A549 (cell line): ENCODE results near the gene DHX57. TPM values are rescaled to one million over a fixed set of nuclear protein-coding genes. Genes with fewer than 3 reads are reported as not detected.

Experiments
- ATAC-seq, 2 experiments: fragments of 200-7000 bp in 1 of 2; fragments of >200 bp in 1 of 2; cut with Nextera tagmentation in 1 of 2; cut with Tn5 transposase in 1 of 2; 3 replicates each; pipeline versions ENCODE4 v1.8.0 to v1.9.1; 2018 to 2020; ENCODE audit warnings: mild to moderate bottlenecking in 1 of 2, moderate library complexity in 1 of 2
- CTCF ChIA-PET: fragments of 300-600 bp; sonication (Branson Sonifier 250); formaldehyde crosslinking; extraction: SDS; loops from one replicate; lab custom pipeline; 2021; ENCODE audit warnings: antibody characterized with exemption, inconsistent platforms; lab: Yijun Ruan, JAX
- POLR2A ChIA-PET: fragments of 350-600 bp; formaldehyde crosslinking; extraction: SDS; loops from one replicate; lab custom pipeline; 2021; ENCODE audit warnings: antibody characterized with exemption, inconsistent platforms; lab: Yijun Ruan, JAX
- DNase-seq, 2 experiments: peaks; one replicate each; pipeline versions ENCODE4 v3.0.0 to v3.0.0-alpha.2; 2011 to 2016; ENCODE audit warnings: low read depth in 1 of 2, low spot score in 1 of 2
- FAIRE-seq: peaks from 2 replicates; lab custom pipeline; 2011; peaks lifted over from hg19 to GRCh38; lab: Jason Lieb, UNC
- H3K27ac ChIP-seq, 2 experiments: fragments of >200 bp; sonication (Bioruptor Twin); formaldehyde crosslinking; 3 replicates each; pipeline ENCODE4 v1.5.1; 2016 to 2017
- H3K4me1 ChIP-seq: fragments of >200 bp; sonication (Bioruptor Twin); formaldehyde crosslinking; 3 replicates; pipeline ENCODE4 v1.6.1; 2016
- H3K4me2 ChIP-seq: fragments of >200 bp; sonication (Bioruptor Twin); formaldehyde crosslinking; 3 replicates; pipeline ENCODE4 v1.6.1; 2016
- H3K4me3 ChIP-seq: fragments of >200 bp; sonication (Bioruptor Twin); formaldehyde crosslinking; 3 replicates; pipeline ENCODE4 v1.5.1; 2016
- H3K9me3 ChIP-seq: fragments of >200 bp; sonication (Bioruptor Twin); formaldehyde crosslinking; 3 replicates; pipeline ENCODE4 v1.6.1; 2016
- ATOH8 ChIP-seq: fragments of 250-450 bp; sonication (Bioruptor Pico); IDR thresholded peaks from 2 replicates; pipeline ENCODE4 v1.5.0; 2020; ENCODE audit warnings: low read depth, mild to moderate bottlenecking, moderate library complexity
- CHD2 ChIP-seq: fragments of 150-350 bp; IDR thresholded peaks from 2 replicates; pipeline ENCODE4 v1.6.1; 2014; ENCODE audit warnings: low read length; ENCODE audit not compliant: partially characterized antibody
- E2F6 ChIP-seq: IDR thresholded peaks from 2 replicates; pipeline ENCODE4 v1.6.1; 2012; ENCODE audit warnings: low read depth, borderline replicate concordance
- EP300 ChIP-seq, 2 experiments: fragments of >200 bp; sonication (Bioruptor Twin); formaldehyde crosslinking; IDR thresholded peaks; 2 replicates in 1 of 2; 3 replicates in 1 of 2; pipeline ENCODE4 v1.6.1; 2016 to 2017
- ESRRA ChIP-seq: fragments of 150-350 bp; IDR thresholded peaks from 2 replicates; pipeline ENCODE4 v1.6.1; 2014; ENCODE audit warnings: mild to moderate bottlenecking, low read length, borderline replicate concordance
- FOSB ChIP-seq: fragments of 250-450 bp; sonication (Bioruptor Pico); IDR thresholded peaks from 2 replicates; pipeline ENCODE4 v1.5.0; 2020; ENCODE audit warnings: mild to moderate bottlenecking, moderate library complexity
- FOXS1 ChIP-seq: fragments of 250-450 bp; sonication (Bioruptor Pico); IDR thresholded peaks from 2 replicates; pipeline ENCODE4 v1.5.0; 2020; ENCODE audit warnings: mild to moderate bottlenecking, moderate library complexity
- GATA3 ChIP-seq: IDR thresholded peaks from 2 replicates; pipeline ENCODE4 v1.6.1; 2012; ENCODE audit warnings: borderline replicate concordance
- HES2 ChIP-seq: fragments of >200 bp; sonication (Bioruptor Twin); formaldehyde crosslinking; IDR thresholded peaks from 2 replicates; pipeline ENCODE4 v1.6.1; 2016
- HOXB5 ChIP-seq: fragments of 250-450 bp; sonication (Bioruptor Pico); IDR thresholded peaks from 2 replicates; pipeline ENCODE4 v1.5.0; 2020; ENCODE audit warnings: mild to moderate bottlenecking, moderate library complexity
- JUN ChIP-seq, 2 experiments: fragments of >200 bp; sonication (Bioruptor Twin); formaldehyde crosslinking; IDR thresholded peaks; 2 replicates in 1 of 2; 3 replicates in 1 of 2; pipeline ENCODE4 v1.6.1; 2016 to 2017
- KDM5A ChIP-seq: fragments of 200-600 bp; sonication (generic); IDR thresholded peaks from 2 replicates; pipeline ENCODE4 v1.6.1; 2016; ENCODE audit warnings: antibody characterized with exemption, mild to moderate bottlenecking
- MAZ ChIP-seq: fragments of 150-350 bp; IDR thresholded peaks from 2 replicates; pipeline ENCODE4 v1.6.1; 2014; ENCODE audit warnings: antibody characterized with exemption, low read depth, low read length, borderline replicate concordance
- MYC ChIP-seq: IDR thresholded peaks from 2 replicates; pipeline ENCODE4 v1.6.1; 2012; ENCODE audit warnings: mild to moderate bottlenecking, inconsistent platforms, low read length, improper control_type of control experiment, borderline replicate concordance
- PHF8 ChIP-seq: fragments of 200-600 bp; sonication (generic); IDR thresholded peaks from 2 replicates; pipeline ENCODE4 v1.6.1; 2016; ENCODE audit warnings: low read depth, mild to moderate bottlenecking, antibody characterized with exemption, moderate library complexity, borderline replicate concordance
- POLR2A ChIP-seq: IDR thresholded peaks from 2 replicates; pipeline ENCODE4 v1.6.1; 2012; ENCODE audit warnings: mild to moderate bottlenecking, low read length
- RCOR1 ChIP-seq: fragments of 150-350 bp; IDR thresholded peaks from 2 replicates; pipeline ENCODE4 v1.6.1; 2014; ENCODE audit warnings: antibody characterized with exemption, low read length, low read depth
- RNF2 ChIP-seq: fragments of 200-600 bp; sonication (generic); IDR thresholded peaks from 2 replicates; pipeline ENCODE4 v1.6.1; 2016; ENCODE audit warnings: low read depth, mild to moderate bottlenecking, antibody characterized with exemption, moderate library complexity, borderline replicate concordance
- TFCP2L1 ChIP-seq: fragments of 250-450 bp; sonication (Bioruptor Pico); IDR thresholded peaks from 2 replicates; pipeline ENCODE4 v1.5.0; 2021; ENCODE audit warnings: mild to moderate bottlenecking
- ZFP36 ChIP-seq: fragments of 450-650 bp; IDR thresholded peaks from 2 replicates; pipeline ENCODE4 v1.6.1; 2014; ENCODE audit warnings: borderline replicate concordance; ENCODE audit not compliant: partially characterized antibody
- WGBS: methylation state at CpG from one replicate; pipeline ENCODE4 v1.1.6; 2017; ENCODE audit errors: missing lambda C conversion rate; 5-methylcytosine and 5-hydroxymethylcytosine counted together
- polyA minus RNA-seq: library from RNA; depleted of rRNA, polyadenylated mRNA; stranded (reverse); fragments of >200 nt; gene quantifications from 2 replicates; pipeline ENCODE4 v1.2.3, GENCODE V29; 2011; rRNA and poly(A)+ RNA removed
- polyA plus RNA-seq, 4 experiments: library from polyadenylated mRNA; depleted of rRNA in 3 of 4; stranded (reverse); fragments of >200 nt; fragmentation: RNase III in 1 of 4; extraction: RNeasy Plus Mini Kit Qiagen cat#74134 plus additional on column Dnase treatment in 1 of 4; gene quantifications; 2 replicates in 3 of 4; 3 replicates in 1 of 4; pipeline ENCODE4 v1.2.3, GENCODE V29; 2011 to 2017
- TF ChIP-seq, protein P1 (sequence below): IDR thresholded peaks from 2 replicates; pipeline ENCODE4 v1.6.1; 2012
- TF ChIP-seq, protein P2 (sequence below): fragments of 250-450 bp; sonication (Bioruptor Pico); IDR thresholded peaks from 2 replicates; pipeline ENCODE4 v1.5.0; 2021; ENCODE audit warnings: mild to moderate bottlenecking, moderate library complexity, borderline replicate concordance
- TF ChIP-seq, protein P3 (sequence below): IDR thresholded peaks from 2 replicates; pipeline ENCODE4 v1.6.1; 2012
- TF ChIP-seq, protein P4 (sequence below): fragments of >200 bp; sonication (Bioruptor Twin); formaldehyde crosslinking; IDR thresholded peaks from 3 replicates; pipeline ENCODE4 v1.6.1; 2016

The DHX57 gene, protein sequence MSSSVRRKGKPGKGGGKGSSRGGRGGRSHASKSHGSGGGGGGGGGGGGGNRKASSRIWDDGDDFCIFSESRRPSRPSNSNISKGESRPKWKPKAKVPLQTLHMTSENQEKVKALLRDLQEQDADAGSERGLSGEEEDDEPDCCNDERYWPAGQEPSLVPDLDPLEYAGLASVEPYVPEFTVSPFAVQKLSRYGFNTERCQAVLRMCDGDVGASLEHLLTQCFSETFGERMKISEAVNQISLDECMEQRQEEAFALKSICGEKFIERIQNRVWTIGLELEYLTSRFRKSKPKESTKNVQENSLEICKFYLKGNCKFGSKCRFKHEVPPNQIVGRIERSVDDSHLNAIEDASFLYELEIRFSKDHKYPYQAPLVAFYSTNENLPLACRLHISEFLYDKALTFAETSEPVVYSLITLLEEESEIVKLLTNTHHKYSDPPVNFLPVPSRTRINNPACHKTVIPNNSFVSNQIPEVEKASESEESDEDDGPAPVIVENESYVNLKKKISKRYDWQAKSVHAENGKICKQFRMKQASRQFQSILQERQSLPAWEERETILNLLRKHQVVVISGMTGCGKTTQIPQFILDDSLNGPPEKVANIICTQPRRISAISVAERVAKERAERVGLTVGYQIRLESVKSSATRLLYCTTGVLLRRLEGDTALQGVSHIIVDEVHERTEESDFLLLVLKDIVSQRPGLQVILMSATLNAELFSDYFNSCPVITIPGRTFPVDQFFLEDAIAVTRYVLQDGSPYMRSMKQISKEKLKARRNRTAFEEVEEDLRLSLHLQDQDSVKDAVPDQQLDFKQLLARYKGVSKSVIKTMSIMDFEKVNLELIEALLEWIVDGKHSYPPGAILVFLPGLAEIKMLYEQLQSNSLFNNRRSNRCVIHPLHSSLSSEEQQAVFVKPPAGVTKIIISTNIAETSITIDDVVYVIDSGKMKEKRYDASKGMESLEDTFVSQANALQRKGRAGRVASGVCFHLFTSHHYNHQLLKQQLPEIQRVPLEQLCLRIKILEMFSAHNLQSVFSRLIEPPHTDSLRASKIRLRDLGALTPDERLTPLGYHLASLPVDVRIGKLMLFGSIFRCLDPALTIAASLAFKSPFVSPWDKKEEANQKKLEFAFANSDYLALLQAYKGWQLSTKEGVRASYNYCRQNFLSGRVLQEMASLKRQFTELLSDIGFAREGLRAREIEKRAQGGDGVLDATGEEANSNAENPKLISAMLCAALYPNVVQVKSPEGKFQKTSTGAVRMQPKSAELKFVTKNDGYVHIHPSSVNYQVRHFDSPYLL (N-terminal part only)
- polyA plus RNA-seq (2011; rRNA removed): 31.8 and 36.8 TPM in 2 replicates
- 8.8 and 9.3 TPM in 2 replicates for polyA plus RNA-seq (2012; cell fraction: cytosol; rRNA removed)
- polyA plus RNA-seq (2012; cell fraction: nucleus; rRNA removed): 9.7 and 13.7 TPM in 2 replicates
- 20.6 to 21.6 TPM (median 21.1 TPM) in 3 replicates for polyA plus RNA-seq (2017; fragmentation: RNase III; extraction: RNeasy Plus Mini Kit Qiagen cat#74134 plus additional on column Dnase treatment)
- 37.3 and 37.5 TPM in 2 replicates for polyA minus RNA-seq

- ATAC-seq (peak; percentile 99 to 100), DNase-seq (peak; percentile 88 to 98)
- peak within 1 kb of the TSS; percentile 74 for H3K4me3 ChIP-seq
- POLR2A ChIA-PET: interaction anchor here (0.5 to 2.0 kb wide), 5 partner anchors 57 to 248 kb away, joined by 3 to 17 read pairs (median 5); partner anchors contain the start of gene SRSF7
- TF ChIP-seq, protein P1, sequence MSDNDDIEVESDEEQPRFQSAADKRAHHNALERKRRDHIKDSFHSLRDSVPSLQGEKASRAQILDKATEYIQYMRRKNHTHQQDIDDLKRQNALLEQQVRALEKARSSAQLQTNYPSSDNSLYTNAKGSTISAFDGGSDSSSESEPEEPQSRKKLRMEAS: peak; percentile 81
- no peak for TF ChIP-seq TFCP2L1 (CRISPR knock-in tag)
- TF ChIP-seq, protein P2, sequence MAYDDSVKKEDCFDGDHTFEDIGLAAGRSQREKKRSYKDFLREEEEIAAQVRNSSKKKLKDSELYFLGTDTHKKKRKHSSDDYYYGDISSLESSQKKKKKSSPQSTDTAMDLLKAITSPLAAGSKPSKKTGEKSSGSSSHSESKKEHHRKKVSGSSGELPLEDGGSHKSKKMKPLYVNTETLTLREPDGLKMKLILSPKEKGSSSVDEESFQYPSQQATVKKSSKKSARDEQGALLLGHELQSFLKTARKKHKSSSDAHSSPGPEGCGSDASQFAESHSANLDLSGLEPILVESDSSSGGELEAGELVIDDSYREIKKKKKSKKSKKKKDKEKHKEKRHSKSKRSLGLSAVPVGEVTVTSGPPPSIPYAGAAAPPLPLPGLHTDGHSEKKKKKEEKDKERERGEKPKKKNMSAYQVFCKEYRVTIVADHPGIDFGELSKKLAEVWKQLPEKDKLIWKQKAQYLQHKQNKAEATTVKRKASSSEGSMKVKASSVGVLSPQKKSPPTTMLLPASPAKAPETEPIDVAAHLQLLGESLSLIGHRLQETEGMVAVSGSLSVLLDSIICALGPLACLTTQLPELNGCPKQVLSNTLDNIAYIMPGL (CRISPR knock-in tag): no peak
- TF ChIP-seq ATOH8 (CRISPR knock-in tag): no peak
- TF ChIP-seq, protein P3, sequence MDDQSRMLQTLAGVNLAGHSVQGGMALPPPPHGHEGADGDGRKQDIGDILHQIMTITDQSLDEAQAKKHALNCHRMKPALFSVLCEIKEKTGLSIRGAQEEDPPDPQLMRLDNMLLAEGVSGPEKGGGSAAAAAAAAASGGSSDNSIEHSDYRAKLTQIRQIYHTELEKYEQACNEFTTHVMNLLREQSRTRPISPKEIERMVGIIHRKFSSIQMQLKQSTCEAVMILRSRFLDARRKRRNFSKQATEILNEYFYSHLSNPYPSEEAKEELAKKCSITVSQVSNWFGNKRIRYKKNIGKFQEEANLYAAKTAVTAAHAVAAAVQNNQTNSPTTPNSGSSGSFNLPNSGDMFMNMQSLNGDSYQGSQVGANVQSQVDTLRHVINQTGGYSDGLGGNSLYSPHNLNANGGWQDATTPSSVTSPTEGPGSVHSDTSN: 0 out of 2 replicates have a peak, but pooled peaks have one; percentile 64
- TF ChIP-seq ZFP36: no peak
- TF ChIP-seq CHD2: no peak
- peak; percentile 53; the same call in 1 of the 2 replicates for TF ChIP-seq PHF8
- TF ChIP-seq GATA3: peak; percentile 31
- peak; percentile 79 for TF ChIP-seq POLR2A
- TF ChIP-seq EP300 (IDR thresholded peaks at IDR 0.05): no peak
- no peak for TF ChIP-seq HES2
- TF ChIP-seq MAZ: no peak
- TF ChIP-seq RNF2: no peak
- TF ChIP-seq KDM5A: peak; percentile 48; the same call in 1 of the 2 replicates
- no peak for TF ChIP-seq HOXB5 (CRISPR knock-in tag)
- TF ChIP-seq E2F6: peak; percentile 54; the same call in 1 of the 2 replicates
- no peak for TF ChIP-seq ESRRA
- TF ChIP-seq MYC: no peak
- TF ChIP-seq, protein P4, sequence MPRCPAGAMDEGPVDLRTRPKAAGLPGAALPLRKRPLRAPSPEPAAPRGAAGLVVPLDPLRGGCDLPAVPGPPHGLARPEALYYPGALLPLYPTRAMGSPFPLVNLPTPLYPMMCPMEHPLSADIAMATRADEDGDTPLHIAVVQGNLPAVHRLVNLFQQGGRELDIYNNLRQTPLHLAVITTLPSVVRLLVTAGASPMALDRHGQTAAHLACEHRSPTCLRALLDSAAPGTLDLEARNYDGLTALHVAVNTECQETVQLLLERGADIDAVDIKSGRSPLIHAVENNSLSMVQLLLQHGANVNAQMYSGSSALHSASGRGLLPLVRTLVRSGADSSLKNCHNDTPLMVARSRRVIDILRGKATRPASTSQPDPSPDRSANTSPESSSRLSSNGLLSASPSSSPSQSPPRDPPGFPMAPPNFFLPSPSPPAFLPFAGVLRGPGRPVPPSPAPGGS: peak; percentile 23; the same call in 2 of the 3 replicates
- TF ChIP-seq RCOR1: no peak
- TF ChIP-seq FOSB (CRISPR knock-in tag): no peak
- peak in 1 of 2 experiments; percentile 69; a peak in 3 of 5 replicates for TF ChIP-seq JUN (IDR thresholded peaks at IDR 0.05)
- no peak for TF ChIP-seq FOXS1 (CRISPR knock-in tag)
- TF ChIP-seq, all 56 proteins: peak for 9
- FAIRE-seq: no peak
- Histone ChIP-seq H3K27ac (peak within 1 kb of the TSS; percentile 80 to 90), H3K4me1 (peaks cover 9% of the 10 kb centered on the region), H3K4me2 (peak within 1 kb of the TSS; percentile 93), H3K9me3 (peaks cover 10% of the 10 kb centered on the region; the same call in 1 of the 3 replicates)
- CTCF ChIA-PET: interaction anchor here (1.1 to 1.2 kb wide), 2 partner anchors 10 to 69 kb away, joined by 4 read pairs; no protein-coding TSS in a partner anchor
- under 1% methylated on average over 40 of the region's 52 CpGs for WGBS
Measured at GRCh38 chr2:38875576-38876367, at the start of gene DHX57, which contains the start of gene MORN2. TSS of gene DHX57 (minus strand) at chr2:38875934. CDS start at chr2:38868405, 7,529 bp downstream. TSS of gene MORN2 (plus strand) at chr2:38875976.
